Natural killer cell treated with Interleukin-12 subunit alpha and Interleukin-12 subunit beta and Interleukin-15 and Interleukin-18, amount 100 ng/mL, for 72 hours (primary cell): Measurements from ENCODE around the gene FCN1. TPM values are rescaled to one million over a fixed set of nuclear protein-coding genes. Genes with fewer than 3 reads are reported as not detected.
A peak's percentile ranks its signal among the peaks of the same experiment; 100 is the strongest.
"Not testable (repeated sequence)": the region's sequence is repeated elsewhere in the genome, so short reads cannot be mapped to it uniquely, and the experiment has no call there.

Experiments used
- ATAC-seq, 2 donors: fragments of 150-1000 bp; cut with Tn5 transposase in 1 of 2; sonication (Bioruptor Pico), chemical (Tn5 transposase) in 1 of 2; 2 replicates each; pipeline ENCODE4 v1.10.0; 2021
- DNase-seq: peaks from one replicate; pipeline ENCODE4 v3.0.0; 2022; ENCODE audit warnings: low spot score
- H3K27ac Mint-ChIP-seq, 2 donors: 1 replicate in 1 of 2; 2 replicates in 1 of 2; pipeline ENCODE4 v1.8.0; 2022; ENCODE audit warnings: mixed read lengths in 2 of 2, mild to moderate bottlenecking in 1 of 2, moderate library complexity in 1 of 2
- H3K27me3 Mint-ChIP-seq, 2 donors: 1 replicate in 1 of 2; 2 replicates in 1 of 2; pipeline ENCODE4 v1.8.0; 2022; ENCODE audit warnings: mixed read lengths in 2 of 2
- H3K36me3 Mint-ChIP-seq: one replicate; pipeline ENCODE4 v1.8.0; 2022; ENCODE audit warnings: mixed read lengths
- H3K4me1 Mint-ChIP-seq, 2 donors: 1 replicate in 1 of 2; 2 replicates in 1 of 2; pipeline ENCODE4 v1.8.0; 2022; ENCODE audit warnings: low read depth in 2 of 2, mixed read lengths in 2 of 2, mild to moderate bottlenecking in 1 of 2
- H3K4me3 Mint-ChIP-seq: one replicate; pipeline ENCODE4 v1.8.0; 2022; ENCODE audit warnings: mixed read lengths
- H3K9me3 Mint-ChIP-seq: 2 replicates; pipeline ENCODE4 v1.8.0; 2022; ENCODE audit warnings: mixed read lengths
- total RNA-seq, 2 donors: library from RNA; stranded (reverse); gene quantifications; one replicate each; pipeline ENCODE4 v1.2.3, GENCODE V29; 2022

The FCN1 gene
- total RNA-seq, 2 donors from 2014 or later = not detected

- H3K27ac Mint-ChIP-seq = no peak overlapping the region
- H3K4me1 Mint-ChIP-seq = no peaks in the 10 kb centered on the region
- DNase-seq (peak; percentile 50), ATAC-seq (no peak)
- no peaks in the 10 kb centered on the region for H3K27me3 Mint-ChIP-seq
- H3K4me3 Mint-ChIP-seq = no peak overlapping the region
- H3K9me3 Mint-ChIP-seq = no peaks in the 10 kb centered on the region
- H3K36me3 Mint-ChIP-seq = no peaks in the 10 kb centered on the region
Observed at GRCh38 chr9:134959126-134959970, 41.6 kb upstream of the FCN1 start.

DNA sequence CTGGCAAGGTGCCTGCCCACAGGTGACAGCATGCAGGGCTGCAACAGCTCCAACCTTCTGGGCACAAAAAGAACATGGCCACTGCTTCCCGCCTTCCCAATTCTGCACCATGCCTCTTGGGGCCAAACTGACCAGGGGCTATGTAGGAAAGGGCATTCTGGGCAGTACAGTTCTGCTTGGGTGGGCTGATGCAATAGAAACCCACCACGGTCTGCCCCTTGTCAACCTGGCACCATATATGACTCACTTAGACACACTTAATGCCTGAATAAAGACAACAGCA lies 40.2 kb upstream of the FCN1 start:
- no peak overlapping the region for H3K27ac Mint-ChIP-seq
- H3K27me3 Mint-ChIP-seq = no peaks in the 10 kb centered on the region
- H3K4me3 Mint-ChIP-seq = no peak overlapping the region
- H3K9me3 Mint-ChIP-seq = no peaks in the 10 kb centered on the region
- DNase-seq (peak; percentile 34), ATAC-seq (no peak)
- H3K36me3 Mint-ChIP-seq = no peaks in the 10 kb centered on the region
- H3K4me1 Mint-ChIP-seq = no peaks in the 10 kb centered on the region

GRCh38 chr9:134957165-134957944 lies 39.6 kb upstream of the FCN1 start:
- ATAC-seq (no peak), DNase-seq (peak; percentile 47)
- Mint-ChIP-seq H3K9me3 (no peaks in the 10 kb centered on the region), H3K4me3 (no peak overlapping the region), H3K36me3 (no peaks in the 10 kb centered on the region), H3K4me1 (no peaks in the 10 kb centered on the region), H3K27me3 (no peaks in the 10 kb centered on the region), H3K27ac (no peak overlapping the region)

DNA sequence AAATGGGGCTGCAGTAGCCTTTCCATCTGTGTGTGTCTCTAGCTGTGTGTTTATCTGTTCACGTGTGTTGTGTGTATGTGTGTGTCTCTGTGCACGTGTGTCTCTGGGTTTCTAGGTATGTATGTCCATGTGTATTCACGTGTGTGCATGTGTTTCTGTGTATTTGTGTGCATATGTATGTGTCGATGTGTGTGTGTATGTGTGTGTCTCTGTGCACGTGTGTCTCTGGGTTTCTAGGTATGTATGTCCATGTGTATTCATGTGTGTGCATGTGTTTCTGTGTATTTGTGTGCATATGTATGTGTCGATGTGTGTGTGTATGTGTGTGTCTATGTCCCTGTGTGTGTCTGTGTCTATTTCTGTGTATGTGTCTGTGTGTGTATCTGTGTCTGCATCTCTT lies 38.7 kb upstream of the FCN1 start:
- not testable (repeated sequence) for H3K36me3 Mint-ChIP-seq, H3K27me3 Mint-ChIP-seq, H3K4me1 Mint-ChIP-seq, DNase-seq, H3K27ac Mint-ChIP-seq, ATAC-seq, H3K4me3 Mint-ChIP-seq, H3K9me3 Mint-ChIP-seq

- H3K36me3 Mint-ChIP-seq = no peaks in the 10 kb centered on the region
- H3K9me3 Mint-ChIP-seq = no peaks in the 10 kb centered on the region
- no peaks in the 10 kb centered on the region for H3K27me3 Mint-ChIP-seq
- DNase-seq (no peak), ATAC-seq (no peak)
- H3K4me1 Mint-ChIP-seq = no peaks in the 10 kb centered on the region
- no peak overlapping the region for H3K4me3 Mint-ChIP-seq
- H3K27ac Mint-ChIP-seq = no peak overlapping the region
Observed at GRCh38 chr9:134955801-134956200, 38.1 kb upstream of the FCN1 start.

- no peak overlapping the region for H3K4me3 Mint-ChIP-seq
- H3K9me3 Mint-ChIP-seq = no peaks in the 10 kb centered on the region
- peak; percentile 29 for DNase-seq
- peak in 1 of 2 donors; percentile 34 for ATAC-seq
- no peaks in the 10 kb centered on the region for H3K4me1 Mint-ChIP-seq
- H3K27me3 Mint-ChIP-seq = no peaks in the 10 kb centered on the region
- no peak overlapping the region for H3K27ac Mint-ChIP-seq
- no peaks in the 10 kb centered on the region for H3K36me3 Mint-ChIP-seq
Observed at GRCh38 chr9:134955156-134955555, 37.4 kb upstream of the FCN1 start.

- no peaks in the 10 kb centered on the region for H3K9me3 Mint-ChIP-seq
- no peak for DNase-seq
- H3K36me3 Mint-ChIP-seq = no peaks in the 10 kb centered on the region
- no peak overlapping the region for H3K4me3 Mint-ChIP-seq
- H3K27me3 Mint-ChIP-seq = no peaks in the 10 kb centered on the region
- no peaks in the 10 kb centered on the region for H3K4me1 Mint-ChIP-seq
- ATAC-seq = no peak
- H3K27ac Mint-ChIP-seq = no peak overlapping the region
Observed at GRCh38 chr9:134951994-134952393, 34.3 kb upstream of the FCN1 start.

DNA sequence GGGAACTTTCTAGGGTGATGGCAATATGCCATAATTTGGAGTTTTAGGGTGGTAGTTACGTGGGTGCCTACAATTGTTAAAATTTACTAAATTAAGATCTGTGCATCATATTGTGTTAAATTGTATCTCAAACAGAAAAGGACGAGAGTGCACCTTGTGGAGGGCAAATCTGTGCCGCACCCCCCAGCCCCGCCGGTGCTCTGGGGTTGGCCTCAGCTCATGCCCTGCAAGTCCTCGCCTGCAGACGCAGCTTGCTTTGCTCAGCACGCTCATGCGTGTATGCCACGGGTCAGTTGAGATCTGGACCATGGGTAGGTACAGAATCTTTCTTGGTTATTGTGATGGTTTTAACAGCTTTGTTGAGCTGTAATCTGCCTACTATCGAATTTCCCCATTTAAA lies 33.7 kb upstream of the FCN1 start:
- Mint-ChIP-seq H3K4me1 (no peaks in the 10 kb centered on the region), H3K27ac (no peak overlapping the region), H3K27me3 (no peaks in the 10 kb centered on the region), H3K9me3 (no peaks in the 10 kb centered on the region), H3K36me3 (no peaks in the 10 kb centered on the region), H3K4me3 (no peak overlapping the region)
- DNase-seq (no peak), ATAC-seq (no peak)

DNA sequence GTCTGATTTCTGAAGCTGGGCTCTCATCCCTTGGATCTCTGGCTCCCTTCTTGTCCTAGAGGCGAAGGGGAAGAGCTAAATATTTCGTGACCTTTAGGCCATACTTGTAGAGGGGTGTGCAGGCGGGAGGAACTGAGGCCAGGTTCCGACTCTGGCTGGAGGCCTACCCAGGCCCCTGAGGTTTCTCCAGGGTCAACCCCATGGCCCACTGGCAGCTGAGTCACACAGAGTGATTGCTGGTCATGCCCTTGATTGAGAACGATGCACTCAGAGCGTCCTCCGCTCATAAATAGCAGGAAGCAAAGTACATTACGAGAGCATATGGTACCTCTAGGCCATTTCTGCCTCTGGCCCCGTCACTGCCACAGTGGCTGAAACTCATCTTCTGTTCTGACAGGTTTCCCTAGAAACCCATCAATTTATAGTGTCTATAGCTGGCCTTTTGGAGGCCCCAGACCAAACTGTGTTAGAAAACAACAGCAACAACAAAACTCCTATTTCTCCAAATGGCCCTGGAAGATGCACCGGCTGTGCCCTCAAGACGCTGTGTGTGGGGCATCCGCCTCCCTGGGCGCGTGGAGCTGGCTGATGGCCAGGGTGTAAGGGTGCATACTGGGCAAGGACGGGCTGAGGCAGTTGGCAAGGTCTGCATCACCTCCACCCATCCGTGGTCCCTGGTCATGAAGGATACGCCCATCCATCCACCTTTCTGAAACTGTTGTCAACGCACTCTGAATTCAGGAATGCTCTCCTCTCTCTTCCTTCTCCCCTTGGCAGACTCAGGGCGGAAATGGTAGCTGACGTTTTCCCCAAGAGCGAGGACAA lies 32.9 kb upstream of the FCN1 start:
- H3K27ac Mint-ChIP-seq = no peak overlapping the region
- H3K4me1 Mint-ChIP-seq = no peaks in the 10 kb centered on the region
- no peaks in the 10 kb centered on the region for H3K9me3 Mint-ChIP-seq
- no peaks in the 10 kb centered on the region for H3K27me3 Mint-ChIP-seq
- peak; percentile 51 for DNase-seq
- no peaks in the 10 kb centered on the region for H3K36me3 Mint-ChIP-seq
- no peak for ATAC-seq
- no peak overlapping the region for H3K4me3 Mint-ChIP-seq

- ATAC-seq = peak in 1 of 2 donors; percentile 11
- no peaks in the 10 kb centered on the region for H3K27me3 Mint-ChIP-seq
- H3K36me3 Mint-ChIP-seq = no peaks in the 10 kb centered on the region
- no peaks in the 10 kb centered on the region for H3K9me3 Mint-ChIP-seq
- no peak overlapping the region for H3K4me3 Mint-ChIP-seq
- no peaks in the 10 kb centered on the region for H3K4me1 Mint-ChIP-seq
- H3K27ac Mint-ChIP-seq = no peak overlapping the region
- DNase-seq = peak; percentile 44
Observed at GRCh38 chr9:134949681-134950385, 32.1 kb upstream of the FCN1 start.

- ATAC-seq (no peak), DNase-seq (no peak)
- no peaks in the 10 kb centered on the region for H3K27me3 Mint-ChIP-seq
- no peak overlapping the region for H3K27ac Mint-ChIP-seq
- H3K9me3 Mint-ChIP-seq = no peaks in the 10 kb centered on the region
- H3K36me3 Mint-ChIP-seq = no peaks in the 10 kb centered on the region
- no peak overlapping the region for H3K4me3 Mint-ChIP-seq
- H3K4me1 Mint-ChIP-seq = no peaks in the 10 kb centered on the region
Observed at GRCh38 chr9:134948149-134948548, 30.4 kb upstream of the FCN1 start.

DNA sequence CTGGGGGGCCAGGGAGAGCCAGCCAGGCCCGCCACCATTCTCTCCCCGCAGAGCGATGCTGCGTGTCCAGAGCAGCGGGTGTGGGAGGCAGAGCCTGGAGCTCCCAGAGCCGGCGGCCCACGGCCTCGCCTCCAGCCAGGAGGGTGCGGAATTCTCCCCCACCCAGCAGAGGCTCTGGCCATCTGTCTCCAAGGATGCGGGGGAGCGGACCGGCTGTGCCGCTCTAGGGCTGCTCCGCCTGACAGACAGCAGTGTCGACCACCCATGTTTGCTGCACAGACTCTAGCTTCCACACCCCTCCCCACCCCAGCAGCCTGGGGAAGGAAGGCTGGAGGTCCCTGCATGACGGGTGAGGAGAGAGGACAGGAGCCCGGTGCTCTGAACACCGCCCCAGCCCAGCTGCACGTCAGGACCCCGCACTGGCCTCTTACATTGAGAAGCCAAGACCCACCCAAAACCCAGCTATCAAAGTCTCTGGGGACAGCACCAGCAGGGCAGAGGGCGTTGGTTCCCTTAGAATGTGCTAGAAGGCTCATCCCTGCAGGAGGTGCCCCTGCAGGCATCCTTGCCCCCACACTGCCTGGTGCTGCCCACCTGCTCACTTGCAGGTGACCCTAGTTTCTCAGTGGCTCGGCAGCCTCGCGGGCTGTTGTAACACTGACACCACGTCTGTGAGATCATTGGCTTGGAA lies 29.7 kb upstream of the FCN1 start:
- ATAC-seq (no peak), DNase-seq (no peak)
- Mint-ChIP-seq H3K36me3 (no peaks in the 10 kb centered on the region), H3K9me3 (no peaks in the 10 kb centered on the region), H3K4me1 (no peaks in the 10 kb centered on the region), H3K4me3 (no peak overlapping the region), H3K27ac (no peak overlapping the region), H3K27me3 (no peaks in the 10 kb centered on the region)

GRCh38 chr9:134946663-134947062 lies 29.0 kb upstream of the FCN1 start:
- Mint-ChIP-seq H3K4me3 (no peak overlapping the region), H3K27me3 (no peaks in the 10 kb centered on the region), H3K36me3 (no peaks in the 10 kb centered on the region), H3K4me1 (no peaks in the 10 kb centered on the region), H3K9me3 (no peaks in the 10 kb centered on the region), H3K27ac (no peak overlapping the region)
- DNase-seq = no peak
- no peak for ATAC-seq
